Thymus (tissue), 11 donors: ENCODE measurements around the gene SARNP. TPM values are rescaled to one million over a fixed set of nuclear protein-coding genes. Genes with fewer than 3 reads are reported as not detected.
"Not testable (repeated sequence)": the region's sequence is repeated elsewhere in the genome, so short reads cannot be mapped to it uniquely, and the experiment has no call there.

Experiments used
- DNase-seq, 9 donors: peaks; one replicate each; pipeline ENCODE4 v3.0.0-alpha.2; 2013; ENCODE audit warnings: low spot score in 9 of 9, low read depth in 6 of 9, missing footprints in 1 of 9
- H3K27ac ChIP-seq, 2 donors: one replicate each; pipeline ENCODE4 v1.5.1; 2013; ENCODE audit warnings: control low read depth in 1 of 2, low read depth in 1 of 2, low read length in 1 of 2, mild to moderate bottlenecking in 1 of 2, moderate library complexity in 1 of 2
- H3K27me3 ChIP-seq, 2 donors: one replicate each; pipeline ENCODE4 v1.5.1; 2013; ENCODE audit warnings: low read length in 1 of 2; ENCODE audit not compliant: control insufficient read depth in 2 of 2, insufficient read depth in 1 of 2
- H3K36me3 ChIP-seq, 2 donors: one replicate each; pipeline ENCODE4 v1.5.1; 2013; ENCODE audit warnings: low read length in 1 of 2, mild to moderate bottlenecking in 1 of 2, moderate library complexity in 1 of 2; ENCODE audit not compliant: control insufficient read depth in 2 of 2, insufficient read depth in 2 of 2
- H3K4me1 ChIP-seq, 2 donors: one replicate each; pipeline ENCODE4 v1.5.1; 2013; ENCODE audit warnings: low read length in 2 of 2; ENCODE audit not compliant: control insufficient read depth in 2 of 2, insufficient read depth in 2 of 2
- H3K4me3 ChIP-seq, 2 donors: one replicate each; pipeline ENCODE4 v1.5.1; 2013; ENCODE audit warnings: low read length in 2 of 2, control low read depth in 1 of 2, mild to moderate bottlenecking in 1 of 2
- H3K9me3 ChIP-seq, 2 donors: one replicate each; pipeline ENCODE4 v1.5.1; 2013; ENCODE audit warnings: low read length in 1 of 2, mild to moderate bottlenecking in 1 of 2; ENCODE audit not compliant: control insufficient read depth in 2 of 2, insufficient read depth in 1 of 2
- WGBS: extraction: QIAGEN DNeasy Blood & Tissue Kit; methylation state at CpG from one replicate; pipeline ENCODE4 v1.1.7; 2013; 5-methylcytosine and 5-hydroxymethylcytosine counted together
- polyA plus RNA-seq: library from polyadenylated mRNA; stranded (reverse); fragments of 200-250 nt; gene quantifications from one replicate; pipeline ENCODE4 v1.2.3, GENCODE V29; 2013
- total RNA-seq: library from RNA; stranded (reverse); fragments of 120-200 nt; gene quantifications from one replicate; pipeline ENCODE4 v1.2.4, GENCODE V29; 2013
- donor health status: healthy.

Gene SARNP
- total and polyA plus RNA-seq, 2 donors, result 112 to 141 TPM

DNA sequence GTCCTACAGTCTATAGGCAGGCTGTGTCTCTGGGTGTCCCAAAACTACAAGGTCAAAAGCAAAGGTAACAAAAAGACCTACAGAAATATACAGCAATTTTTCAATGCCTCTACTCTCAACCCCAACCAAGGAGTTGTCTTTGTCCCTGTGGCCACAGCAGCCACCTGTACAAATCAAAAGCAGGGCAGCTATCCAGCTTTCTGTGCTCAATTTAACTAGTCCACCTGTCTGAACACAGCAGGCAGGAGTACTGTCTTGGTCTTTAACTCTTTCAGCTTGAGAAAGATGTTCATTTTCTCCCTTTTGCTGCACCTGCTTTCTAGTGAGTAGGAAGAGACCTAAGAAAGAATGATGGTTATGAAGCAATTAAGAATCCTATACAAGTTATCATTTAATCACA, 54.9 kb downstream of the SARNP start:
- H3K36me3 ChIP-seq, result peaks cover 46 to 67% of the 10 kb centered on the region in 2 donors
- DNase-seq, result no peak
- no peak overlapping the region for H3K27ac ChIP-seq
- no peaks in the 10 kb centered on the region for H3K4me1 ChIP-seq
- no peaks in the 10 kb centered on the region for H3K27me3 ChIP-seq
- peaks cover 0 to 1% of the 10 kb centered on the region in 2 donors for H3K9me3 ChIP-seq
- H3K4me3 ChIP-seq, result no peak overlapping the region

DNA sequence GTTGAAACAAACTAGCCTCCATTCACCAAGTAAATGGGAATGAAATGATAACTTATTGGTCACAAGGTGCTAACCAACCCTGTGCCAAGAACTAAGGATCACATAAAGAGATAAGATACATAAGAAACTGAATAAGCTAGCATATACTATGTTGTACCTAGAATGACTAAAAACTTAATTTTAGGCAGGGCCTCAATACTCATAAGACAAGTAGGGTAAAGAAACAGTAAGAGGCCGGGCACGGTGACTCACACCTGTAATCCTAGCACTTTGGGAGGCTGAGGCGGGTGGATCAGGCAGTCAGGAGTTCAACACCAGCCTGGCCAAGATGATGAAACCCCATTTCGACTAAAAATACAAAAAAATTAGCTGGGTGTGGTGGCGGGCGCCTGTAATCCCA, 56.9 kb downstream of the SARNP start:
- Histone ChIP-seq H3K27ac (no peak overlapping the region), H3K36me3 (peaks cover 49 to 75% of the 10 kb centered on the region in 2 donors), H3K4me1 (no peaks in the 10 kb centered on the region), H3K9me3 (peaks cover 0 to 1% of the 10 kb centered on the region in 2 donors), H3K27me3 (no peaks in the 10 kb centered on the region), H3K4me3 (no peak overlapping the region)
- no peak for DNase-seq
- WGBS, result 97% methylated on average over 6 of the region's 6 CpGs

DNA sequence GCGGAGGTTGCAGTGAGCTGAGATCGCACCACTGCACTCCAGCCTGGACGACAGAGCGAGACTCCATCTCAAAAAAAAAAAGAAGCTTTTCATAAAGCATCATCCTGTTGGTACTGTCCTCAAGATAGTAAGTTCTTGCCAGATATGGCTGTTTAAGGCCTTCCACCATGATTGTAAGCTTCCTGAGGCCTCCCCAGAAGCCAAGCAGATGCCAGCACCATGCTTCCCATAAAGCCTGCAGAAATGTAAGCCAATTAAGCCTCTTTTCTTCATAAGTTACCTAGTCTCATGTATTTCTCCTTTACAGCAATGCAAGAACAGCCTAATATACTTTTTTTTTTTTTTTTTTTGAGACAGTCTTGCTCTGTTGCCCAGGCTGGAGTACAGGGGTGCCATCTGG, 58.9 kb downstream of the SARNP start:
- WGBS, result 98% methylated on average over 4 of the region's 4 CpGs
- not testable (repeated sequence) for H3K9me3 ChIP-seq, DNase-seq, H3K27ac ChIP-seq, H3K4me3 ChIP-seq, H3K27me3 ChIP-seq, H3K4me1 ChIP-seq
- H3K36me3 ChIP-seq, result peaks cover 61 to 83% of the 10 kb centered on the region in 2 donors

DNA sequence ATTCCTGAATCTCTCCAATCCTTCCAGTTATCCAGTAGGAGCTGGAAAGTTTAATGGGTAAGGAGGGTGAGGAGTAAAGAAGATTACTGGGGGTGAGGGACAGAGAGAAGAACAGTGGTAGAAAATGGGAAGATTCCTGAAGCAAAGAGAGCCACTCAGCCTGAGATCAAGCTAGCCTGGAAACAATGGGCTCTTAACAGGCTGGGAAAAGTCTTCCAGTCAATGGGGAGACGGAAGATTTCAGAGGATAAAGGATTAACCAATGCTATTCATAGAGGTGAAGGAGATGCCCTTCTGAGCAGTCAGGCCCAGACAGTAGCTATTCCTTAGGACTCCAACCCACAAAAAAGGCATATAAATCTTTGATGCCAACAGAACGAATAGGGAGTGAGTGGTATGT, 59.8 kb downstream of the SARNP start:
- no peaks in the 10 kb centered on the region for H3K4me1 ChIP-seq
- 76% methylated on average over 2 of the region's 2 CpGs for WGBS
- DNase-seq, result no peak
- H3K27ac ChIP-seq, result no peak overlapping the region
- peaks cover 69 to 86% of the 10 kb centered on the region in 2 donors for H3K36me3 ChIP-seq
- no peaks in the 10 kb centered on the region for H3K27me3 ChIP-seq
- peaks cover 0 to 1% of the 10 kb centered on the region in 2 donors for H3K9me3 ChIP-seq
- no peak overlapping the region for H3K4me3 ChIP-seq

DNA sequence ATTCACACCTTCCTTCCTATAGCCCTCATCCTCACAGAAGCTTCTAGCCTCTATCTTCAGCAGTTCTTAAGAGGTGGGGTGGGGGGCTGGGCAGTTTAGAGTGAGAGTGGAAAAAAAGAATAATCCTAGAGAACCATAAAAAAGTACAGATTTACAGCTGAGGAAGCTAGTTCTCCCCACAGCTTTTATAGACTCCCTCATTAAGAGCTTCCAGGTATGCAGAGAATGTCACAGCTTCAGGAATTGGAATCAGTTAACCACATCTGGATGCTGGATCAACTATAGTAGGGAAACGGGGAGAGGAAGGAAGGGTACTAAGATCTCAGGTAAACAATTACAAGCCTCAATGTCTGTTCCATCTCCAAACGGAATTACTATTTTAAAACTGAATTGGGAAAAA, 62.3 kb downstream of the SARNP start:
- H3K9me3 ChIP-seq, result peaks cover 0 to 1% of the 10 kb centered on the region in 2 donors
- H3K27ac ChIP-seq, result no peak overlapping the region
- no peaks in the 10 kb centered on the region for H3K27me3 ChIP-seq
- DNase-seq, result no peak
- peaks cover 0 to 6% of the 10 kb centered on the region in 2 donors for H3K4me1 ChIP-seq
- peaks cover 80 to 92% of the 10 kb centered on the region in 2 donors for H3K36me3 ChIP-seq
- no peak overlapping the region for H3K4me3 ChIP-seq
- 95% methylated on average over 2 of the region's 2 CpGs for WGBS

DNA sequence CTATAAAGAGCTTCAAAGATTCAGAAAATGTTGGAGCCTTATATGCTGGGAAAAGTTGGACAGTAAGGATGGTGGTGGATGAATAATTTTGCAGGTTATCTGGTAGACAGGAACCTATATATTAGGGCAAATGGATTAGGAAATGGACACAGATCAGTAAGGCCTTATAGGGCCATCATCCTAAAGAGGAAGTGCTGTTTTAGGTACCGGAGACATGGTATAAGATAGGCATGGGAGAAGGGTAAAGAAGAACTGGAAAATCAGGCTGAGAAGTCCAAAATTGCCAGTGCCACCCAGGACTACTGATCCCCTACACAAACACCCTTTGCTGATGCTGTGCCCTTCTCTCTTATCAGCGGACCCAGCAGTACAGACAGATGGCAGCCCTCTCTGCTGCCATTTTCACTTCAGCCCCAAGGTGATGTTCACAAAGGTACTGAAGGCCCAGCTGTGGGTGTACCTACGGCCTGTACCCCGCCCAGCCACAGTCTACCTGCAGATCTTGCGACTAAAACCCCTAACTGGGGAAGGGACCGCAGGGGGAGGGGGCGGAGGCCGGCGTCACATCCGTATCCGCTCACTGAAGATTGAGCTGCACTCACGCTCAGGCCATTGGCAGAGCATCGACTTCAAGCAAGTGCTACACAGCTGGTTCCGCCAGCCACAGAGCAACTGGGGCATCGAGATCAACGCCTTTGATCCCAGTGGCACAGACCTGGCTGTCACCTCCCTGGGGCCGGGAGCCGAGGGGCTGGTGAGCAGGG, 69.1 kb downstream of the SARNP start:
- Histone ChIP-seq H3K36me3 (peaks cover 42 to 56% of the 10 kb centered on the region in 2 donors), H3K27ac (no peak overlapping the region), H3K4me3 (no peak overlapping the region), H3K27me3 (no peaks in the 10 kb centered on the region), H3K9me3 (no peaks in the 10 kb centered on the region), H3K4me1 (peaks cover 16 to 34% of the 10 kb centered on the region in 2 donors)
- 96% methylated on average over 18 of the region's 18 CpGs for WGBS
- DNase-seq, result no peak

DNA sequence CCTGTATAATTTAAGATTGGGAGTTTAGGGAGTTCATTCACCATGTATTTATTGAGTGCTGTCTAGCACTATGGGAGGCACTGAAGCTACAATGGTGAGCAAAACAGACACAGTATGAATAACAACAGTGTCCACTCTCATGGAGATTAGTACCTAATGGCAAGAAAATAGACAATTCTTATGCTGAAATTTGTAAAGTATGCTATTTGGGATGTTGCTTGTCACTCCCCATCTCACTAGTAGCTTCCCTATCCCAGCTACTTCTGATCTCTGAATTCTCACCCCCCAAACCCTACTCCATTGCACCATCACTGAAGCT, 70.7 kb downstream of the SARNP start:
- H3K27ac ChIP-seq, result no peak overlapping the region
- no peak overlapping the region for H3K4me3 ChIP-seq
- H3K27me3 ChIP-seq, result no peaks in the 10 kb centered on the region
- H3K36me3 ChIP-seq, result peaks cover 27 to 40% of the 10 kb centered on the region in 2 donors
- H3K9me3 ChIP-seq, result no peaks in the 10 kb centered on the region
- peaks cover 18 to 44% of the 10 kb centered on the region in 2 donors for H3K4me1 ChIP-seq
- no peak for DNase-seq

DNA sequence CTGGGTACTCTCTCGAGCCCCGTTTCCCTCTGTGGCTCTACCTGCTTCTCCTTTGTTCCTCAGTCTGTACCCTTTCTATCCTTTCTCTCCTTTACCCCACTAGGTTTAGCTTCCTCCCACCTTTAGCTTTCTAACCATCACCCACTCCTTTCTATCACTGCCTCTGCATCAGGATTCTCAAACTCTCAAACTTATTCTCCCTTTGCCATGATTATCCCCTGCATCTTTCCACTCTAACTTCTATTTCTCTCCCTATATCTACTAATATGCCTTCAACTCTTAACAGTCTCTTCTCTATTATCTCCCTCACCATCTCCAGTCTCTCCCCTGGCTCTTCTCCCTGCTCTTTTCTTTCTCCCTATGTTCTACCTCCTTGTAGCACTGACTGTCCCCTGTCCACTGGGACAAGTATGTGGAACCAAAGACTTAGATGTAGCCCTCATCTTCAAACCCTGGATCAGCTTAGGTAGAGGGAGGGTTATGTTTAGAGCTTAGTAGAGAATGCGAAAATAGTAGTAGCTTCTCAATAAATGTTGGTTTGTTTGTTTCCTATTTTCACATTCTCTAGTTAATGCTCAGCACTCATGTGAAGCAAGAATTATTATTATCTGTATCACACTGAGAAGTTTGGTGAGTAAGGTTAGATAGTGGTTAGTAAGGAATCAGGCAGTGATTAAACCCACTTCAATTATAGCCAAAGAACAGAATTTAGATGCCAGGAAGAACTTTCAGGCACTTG, 71.2 kb downstream of the SARNP start:
- Histone ChIP-seq H3K36me3 (peaks cover 22 to 35% of the 10 kb centered on the region in 2 donors), H3K4me3 (no peak overlapping the region), H3K27me3 (no peaks in the 10 kb centered on the region), H3K4me1 (peaks cover 18 to 48% of the 10 kb centered on the region in 2 donors), H3K9me3 (no peaks in the 10 kb centered on the region), H3K27ac (no peak overlapping the region)
- 77% methylated on average over 3 of the region's 3 CpGs for WGBS
- no peak for DNase-seq

DNA sequence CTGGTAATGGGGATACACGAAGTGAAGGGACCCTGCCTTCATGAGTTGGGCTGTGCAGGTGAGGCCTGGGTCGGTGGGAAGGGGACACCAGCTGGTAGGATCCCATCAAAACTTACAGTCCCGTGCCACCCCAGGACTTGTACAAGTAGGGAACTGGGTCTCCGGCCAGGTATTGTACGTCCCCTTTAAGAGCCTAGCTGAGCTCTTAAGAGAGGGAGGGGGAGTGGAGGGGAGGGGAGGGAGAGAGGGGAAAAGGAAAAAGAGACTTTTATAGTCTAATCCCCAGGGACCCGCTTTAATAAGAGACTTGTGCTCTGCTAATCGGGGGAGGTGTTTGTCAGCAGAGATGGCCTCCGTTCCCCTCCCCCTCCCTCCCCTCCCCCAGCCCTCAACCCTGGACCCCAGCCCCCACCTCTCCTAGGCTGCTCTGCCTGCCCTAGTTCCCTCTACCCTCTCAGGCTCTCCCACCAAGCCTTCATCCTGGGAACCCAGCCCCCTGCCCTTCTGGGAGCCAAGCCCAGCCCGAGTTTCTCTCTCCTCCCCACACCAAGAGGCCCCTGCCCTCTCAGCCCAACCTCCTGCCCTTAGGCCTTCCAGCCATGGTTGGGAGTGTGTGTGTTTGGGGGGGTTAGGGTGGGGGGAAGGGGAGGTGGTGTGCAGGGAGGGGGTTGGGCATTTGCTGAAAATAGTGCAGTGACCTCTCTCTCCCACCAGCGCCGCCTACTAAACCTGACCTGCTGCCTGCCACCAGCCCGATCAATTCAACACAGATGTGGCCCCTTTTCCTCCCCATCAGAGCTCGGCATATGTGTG, 72.0 kb downstream of the SARNP start:
- peak in 1 of 9 donors; percentile 35 for DNase-seq
- Histone ChIP-seq H3K4me3 (peak overlapping the region; percentile 6 to 14), H3K27ac (peak overlapping the region in 1 of 2 donors; percentile 26), H3K36me3 (peaks cover 17 to 27% of the 10 kb centered on the region in 2 donors), H3K9me3 (no peaks in the 10 kb centered on the region), H3K27me3 (no peaks in the 10 kb centered on the region), H3K4me1 (peaks cover 18 to 46% of the 10 kb centered on the region in 2 donors)
- 48% methylated on average over 13 of the region's 13 CpGs for WGBS
